Stimulated activated CD4-positive, alpha-beta T cell treated with anti-CD3 and anti-CD28 coated beads, Interleukin-12 subunit alpha, Interleukin-12 subunit beta, amount 100 ng/mL, for 24 hours (primary cell): ENCODE measurements around the gene LRRC4B.
"Not testable (repeated sequence)": the region's sequence is repeated elsewhere in the genome, so short reads cannot be mapped to it uniquely, and the experiment has no call there.

ENCODE experiments used
- DNase-seq, 2 experiments: peaks; one replicate each; pipeline ENCODE4 v3.0.0-alpha.2; 2020; ENCODE audit warnings: low read depth in 2 of 2

LRRC4B gene

DNA sequence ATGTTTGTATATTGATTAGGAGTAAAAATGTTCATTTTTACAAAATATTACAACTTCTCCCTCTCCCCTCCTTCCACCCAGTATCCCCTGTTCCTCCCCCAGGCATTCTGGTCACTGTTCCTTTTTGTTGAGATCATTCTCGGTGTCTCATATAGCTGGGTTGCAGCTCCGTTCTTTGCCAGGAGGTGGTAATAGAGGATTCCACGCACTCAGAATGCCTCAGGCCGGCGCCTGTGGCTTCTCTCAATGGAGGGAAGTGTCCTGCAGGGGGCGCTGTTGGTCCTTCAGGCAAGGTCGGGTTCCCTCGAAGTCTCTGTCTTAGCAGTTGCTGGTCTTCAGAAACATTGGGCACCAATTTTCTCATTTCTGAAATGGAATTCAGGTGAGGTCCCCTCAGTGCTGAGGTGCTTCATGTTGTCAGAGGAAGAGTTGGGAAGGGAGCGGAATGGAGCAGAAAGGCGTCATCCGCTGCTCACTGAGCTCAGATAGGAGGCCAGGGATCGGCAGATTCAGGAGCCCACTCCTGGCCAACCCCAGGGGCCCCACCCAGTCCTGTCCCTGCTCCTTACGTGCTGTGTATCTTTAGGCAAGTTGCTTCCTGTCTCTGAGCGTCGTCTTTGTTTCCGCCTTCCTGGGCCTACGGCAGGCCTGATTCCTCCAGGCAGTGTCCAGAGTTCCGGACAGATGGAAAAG, 81.3 kb downstream of the LRRC4B start:
- peak; percentile 33 to 56 for DNase-seq

DNA sequence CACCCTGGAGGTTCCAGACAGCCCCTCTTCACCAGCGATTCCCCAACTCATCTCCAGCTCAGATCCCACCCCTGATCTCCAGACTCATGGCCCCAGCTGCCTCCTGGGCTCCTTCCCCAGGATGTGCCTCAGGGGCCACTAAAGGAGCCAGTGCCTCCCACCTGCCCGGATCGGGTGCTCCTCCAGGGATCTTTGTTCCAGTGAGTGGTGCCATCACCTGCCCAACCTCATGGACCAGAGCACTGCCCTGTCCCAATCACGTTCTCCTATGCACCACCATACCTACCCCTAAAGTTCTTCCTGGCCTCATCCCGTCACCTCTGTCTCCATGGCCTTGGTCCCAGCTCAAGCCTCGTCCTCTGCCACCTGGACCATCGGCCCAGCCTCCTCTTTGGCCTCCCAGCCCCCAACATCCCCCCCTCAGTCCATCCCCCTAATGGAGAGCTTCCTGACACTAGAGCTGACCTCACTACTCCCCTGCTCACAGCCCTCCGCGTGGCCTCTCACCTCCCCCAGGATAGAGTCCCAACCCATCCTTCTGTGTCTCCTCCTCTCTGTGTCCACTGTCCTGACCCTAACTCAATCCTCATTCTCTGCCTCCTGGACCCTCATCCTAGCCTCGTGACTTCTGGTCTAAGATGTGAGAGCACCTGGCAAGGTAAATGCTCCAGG, 82.8 kb downstream of the LRRC4B start:
- no peak for DNase-seq

DNA sequence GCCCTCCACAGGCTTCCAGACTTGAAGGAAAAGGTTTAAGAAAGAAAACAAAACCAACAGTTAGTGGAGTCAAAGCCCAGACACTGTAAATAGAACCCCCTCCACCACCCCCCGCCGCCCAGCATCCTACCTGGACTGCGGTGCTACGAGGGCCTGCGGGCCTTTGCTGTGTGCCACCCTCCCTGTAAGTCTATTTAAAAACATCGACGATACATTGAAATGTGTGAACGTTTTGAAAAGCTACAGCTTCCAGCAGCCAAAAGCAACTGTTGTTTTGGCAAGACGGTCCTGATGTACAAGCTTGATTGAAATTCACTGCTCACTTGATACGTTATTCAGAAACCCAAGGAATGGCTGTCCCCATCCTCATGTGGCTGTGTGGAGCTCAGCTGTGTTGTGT, 85.3 kb downstream of the LRRC4B start:
- DNase-seq = no peak

DNA sequence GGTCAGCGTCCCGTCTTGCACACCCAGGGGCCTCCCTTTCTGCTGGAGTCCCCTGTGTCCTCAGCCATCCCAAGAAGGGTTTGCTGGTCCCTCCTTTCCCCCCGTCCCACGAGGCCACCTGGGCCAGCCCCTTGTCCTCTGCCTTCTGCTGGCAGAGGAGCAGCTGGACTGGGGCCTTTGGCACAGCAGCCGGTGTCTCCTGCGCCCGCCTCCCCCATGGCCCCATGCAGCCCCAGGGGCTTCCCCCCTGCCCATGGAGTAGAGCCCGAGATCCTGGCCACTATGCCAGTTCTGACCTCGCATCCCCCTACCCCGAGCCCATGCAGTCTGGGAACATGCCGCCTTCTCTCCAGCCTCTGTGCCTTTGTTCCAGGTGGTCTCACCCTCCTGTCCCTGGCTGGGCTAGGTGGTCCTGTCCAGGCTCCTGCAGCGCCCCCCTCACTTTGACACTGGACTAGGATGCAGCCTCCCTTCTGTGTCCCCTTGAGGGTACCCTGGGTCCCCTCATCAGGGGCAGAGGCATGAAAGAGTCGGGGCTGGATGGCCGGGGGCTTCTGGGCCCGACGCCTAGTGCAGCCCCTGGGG, 85.9 kb downstream of the LRRC4B start:
- DNase-seq = no peak

DNA sequence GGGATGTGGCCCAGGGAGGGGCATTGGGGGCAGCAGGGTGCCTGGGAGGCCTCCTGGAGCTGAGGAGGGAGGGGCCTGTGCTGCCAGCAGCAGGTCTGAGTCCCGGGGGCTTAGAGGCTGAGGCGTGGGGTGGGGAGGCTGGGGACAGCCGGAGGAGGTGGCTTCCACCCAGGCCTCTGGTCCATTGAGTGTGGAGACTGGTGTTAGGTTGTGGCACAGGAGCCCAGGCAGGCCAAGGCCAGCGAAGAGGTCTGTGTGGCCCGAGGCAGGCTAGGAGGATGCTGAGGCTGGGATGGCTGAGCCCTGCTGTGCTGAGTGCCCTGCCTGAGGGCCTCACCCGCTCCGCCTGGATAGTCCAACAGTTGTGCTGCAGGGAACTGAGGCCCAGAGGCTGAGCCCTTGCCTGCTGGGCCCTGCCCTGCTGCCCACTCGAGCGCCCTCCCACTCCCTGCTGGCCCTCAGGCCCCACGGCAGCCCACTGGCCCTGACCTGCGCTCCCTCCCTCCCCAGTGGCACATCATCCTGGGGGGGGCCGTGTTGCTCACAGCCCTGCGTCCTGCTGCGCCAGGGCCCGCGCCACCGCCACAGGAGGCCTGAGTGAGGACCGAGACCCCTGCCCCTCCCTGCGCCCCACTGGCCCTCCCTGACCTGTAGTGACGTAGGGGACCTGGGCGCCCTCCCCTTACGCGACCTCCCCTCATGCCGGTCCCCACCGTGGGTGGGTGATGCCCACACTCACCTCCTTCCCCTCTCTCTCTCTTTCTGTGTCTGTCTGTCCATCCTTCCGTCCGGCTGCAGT, 86.7 kb downstream of the LRRC4B start:
- no peak for DNase-seq

DNA sequence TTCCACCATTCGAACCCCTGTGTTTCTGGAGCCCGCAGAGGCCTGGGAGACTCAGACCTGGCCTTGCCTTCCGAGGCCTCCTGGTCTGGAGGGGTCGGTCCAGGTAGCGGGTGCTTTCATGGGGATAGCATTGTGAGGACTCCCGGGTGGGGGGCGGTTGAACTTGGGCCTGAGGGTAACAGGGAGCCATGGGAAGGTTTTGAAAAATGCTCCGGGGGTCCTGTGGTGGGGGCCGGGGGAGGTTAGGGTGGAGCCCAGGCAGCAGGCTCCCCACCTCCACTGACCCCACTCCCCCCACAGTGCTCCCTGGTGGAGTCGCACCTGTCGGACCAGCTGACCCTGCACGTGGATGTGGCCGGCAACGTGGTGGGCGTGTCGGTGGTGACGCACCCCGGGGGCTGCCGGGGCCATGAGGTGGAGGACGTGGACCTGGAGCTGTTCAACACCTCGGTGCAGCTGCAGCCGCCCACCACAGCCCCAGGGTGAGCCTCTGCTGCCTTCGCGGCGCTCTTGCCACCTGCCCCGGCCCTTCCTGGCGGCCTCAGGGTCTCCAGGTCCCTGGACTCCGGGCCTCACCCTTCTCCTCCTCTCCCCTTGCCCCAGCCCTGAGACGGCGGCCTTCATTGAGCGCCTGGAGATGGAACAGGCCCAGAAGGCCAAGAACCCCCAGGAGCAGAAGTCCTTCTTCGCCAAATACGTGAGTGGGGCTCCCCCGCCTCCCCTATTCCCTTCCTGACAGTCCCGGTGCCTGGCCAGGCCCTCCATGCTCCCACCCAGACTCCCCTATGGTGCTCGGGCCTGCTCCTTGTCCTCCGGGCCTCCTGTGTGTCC, 87.7 kb downstream of the LRRC4B start:
- DNase-seq = no peak

DNA sequence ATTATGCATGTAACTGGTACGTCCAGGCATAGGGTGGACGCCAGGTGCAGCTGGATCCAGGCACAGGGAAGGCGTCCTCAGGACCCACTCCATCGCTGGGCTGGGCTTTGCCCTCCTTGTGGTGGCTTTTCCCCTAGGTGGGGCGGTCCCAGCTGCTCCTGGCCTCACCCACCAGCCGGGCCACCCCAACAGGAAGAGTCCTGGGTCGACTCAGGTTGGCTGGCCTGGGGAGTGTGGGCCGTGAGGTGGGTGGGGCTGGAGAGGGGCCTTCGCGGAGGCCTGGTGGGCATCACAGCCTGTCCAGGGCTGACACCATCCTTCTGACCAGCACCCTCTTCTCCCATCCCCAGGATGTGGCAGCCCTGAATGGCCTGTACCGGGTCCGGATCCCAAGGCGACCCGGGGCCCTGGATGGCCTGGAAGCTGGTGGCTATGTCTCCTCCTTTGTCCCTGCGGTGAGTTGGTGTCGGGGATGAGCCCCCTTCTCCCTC, 88.4 kb downstream of the LRRC4B start:
- no peak for DNase-seq

DNA sequence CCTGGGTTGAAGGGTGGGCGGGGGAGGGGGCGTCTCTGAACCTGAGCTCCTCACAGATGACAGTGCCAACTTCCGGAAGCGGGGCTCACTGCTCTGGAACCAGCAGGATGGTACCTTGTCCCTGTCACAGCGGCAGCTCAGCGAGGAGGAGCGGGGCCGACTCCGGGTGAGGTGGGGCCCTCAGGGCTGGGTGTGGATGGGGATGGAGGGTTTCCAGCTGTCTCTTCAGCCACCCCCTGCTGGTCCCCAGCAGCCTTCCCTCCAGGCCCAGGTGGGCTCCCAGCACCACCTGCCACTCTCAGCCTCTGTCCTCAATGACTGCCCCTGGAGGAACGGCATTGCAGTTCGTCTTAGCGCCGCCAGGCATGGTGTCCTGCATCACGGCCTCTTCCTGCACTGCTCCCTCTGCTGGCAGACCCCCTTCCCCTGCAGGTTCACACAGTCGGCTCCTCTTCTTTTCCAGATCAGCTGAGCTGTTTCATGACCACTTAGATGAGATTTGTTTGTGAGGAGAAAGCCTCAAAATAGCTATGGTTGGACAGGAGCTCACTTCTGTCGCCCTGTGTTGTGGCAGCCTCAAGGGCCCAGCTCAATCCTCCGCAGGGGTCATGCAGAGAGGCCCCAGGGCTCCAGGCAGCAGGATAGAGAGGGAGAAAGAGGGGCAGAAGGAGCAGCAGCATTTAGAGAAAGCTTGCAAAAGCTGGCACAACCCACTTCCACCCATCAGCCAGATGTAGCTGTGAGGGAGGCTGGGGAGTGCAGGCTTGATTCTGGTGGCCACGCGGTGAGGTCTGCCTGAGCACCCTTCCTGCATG, 89.1 kb downstream of the LRRC4B start:
- no peak for DNase-seq

DNA sequence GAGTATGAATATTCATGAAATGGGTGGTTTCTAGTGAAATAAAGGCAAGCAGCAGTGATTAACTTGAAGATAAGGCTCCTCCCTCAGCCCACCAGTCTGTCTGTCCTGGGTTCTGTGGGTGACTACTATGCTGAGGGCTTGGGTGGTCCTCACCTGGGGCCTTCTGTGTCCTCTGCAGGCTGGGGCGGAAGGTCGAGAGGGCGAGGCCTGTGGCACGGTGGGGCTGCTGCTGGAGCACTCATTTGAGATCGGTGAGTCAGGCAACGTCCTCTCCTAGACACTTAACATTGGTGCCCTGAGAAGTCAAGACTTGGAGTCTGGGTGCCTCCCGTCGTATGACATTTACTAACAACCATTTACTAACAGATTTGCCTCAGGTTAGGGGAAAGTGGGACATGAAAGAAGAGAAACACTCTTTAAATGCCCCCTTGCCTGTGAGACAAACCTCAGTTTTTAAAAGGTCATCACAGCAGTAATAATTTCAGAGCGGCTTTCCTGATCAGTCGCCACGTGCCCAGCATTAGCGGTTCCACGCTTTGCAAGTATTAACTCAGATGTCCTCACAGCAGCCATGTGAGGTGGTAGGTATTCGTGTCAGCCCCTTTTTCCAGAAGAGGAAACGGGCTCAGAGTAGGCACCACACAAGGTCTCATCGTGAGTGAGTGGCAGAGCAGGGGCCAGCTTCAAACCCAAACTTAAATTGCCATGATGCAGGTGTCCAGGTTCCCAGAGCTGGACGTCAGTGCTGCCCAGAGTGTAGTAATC, 90.3 kb downstream of the LRRC4B start:
- no peak for DNase-seq

DNA sequence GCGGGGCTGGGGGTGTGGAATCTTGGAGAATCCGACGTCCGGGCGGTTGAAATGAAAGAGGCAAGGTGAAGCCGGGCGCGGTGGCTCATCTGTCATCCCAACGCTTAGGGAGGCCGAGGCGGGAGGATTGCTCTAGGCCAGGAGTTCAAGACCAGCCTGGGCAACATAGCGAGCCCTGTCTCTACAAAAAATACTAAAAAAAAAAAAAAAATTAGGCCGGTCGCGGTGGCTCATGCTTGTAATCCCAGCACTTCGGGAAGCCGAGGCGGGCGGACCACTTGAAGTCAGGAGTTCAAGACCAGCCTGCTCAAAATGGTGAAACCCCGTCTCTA, 91.4 kb downstream of the LRRC4B start:
- DNase-seq = no peak

DNA sequence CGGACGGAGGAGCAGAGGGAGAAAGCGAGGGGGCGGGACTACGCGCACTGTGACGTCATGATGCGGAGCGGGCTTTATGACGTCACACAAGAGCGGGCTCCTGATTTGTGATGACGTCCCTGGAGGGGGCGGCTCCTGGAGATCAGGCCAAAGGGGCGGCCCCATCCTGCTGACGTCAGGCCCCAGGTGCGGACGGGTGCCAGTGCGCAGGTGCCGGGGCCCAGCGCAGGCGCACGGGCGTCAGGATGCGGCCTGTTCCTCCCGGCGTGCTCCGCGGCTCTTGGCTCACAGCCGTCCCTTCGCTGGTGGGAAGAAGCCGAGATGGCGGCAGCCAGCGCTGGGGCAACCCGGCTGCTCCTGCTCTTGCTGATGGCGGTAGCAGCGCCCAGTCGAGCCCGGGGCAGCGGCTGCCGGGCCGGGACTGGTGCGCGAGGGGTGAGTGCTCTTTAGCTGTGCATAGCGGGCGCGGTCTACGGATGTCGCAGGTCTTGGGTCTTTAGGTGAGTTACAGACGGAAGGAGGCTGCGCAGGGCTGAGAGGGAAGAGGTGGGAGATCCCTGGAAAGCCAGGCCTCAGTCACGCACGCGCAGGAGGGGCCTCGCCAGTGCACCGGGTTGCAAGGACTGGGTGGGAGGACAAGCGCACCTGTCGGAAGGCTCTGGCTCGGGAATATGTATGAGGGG, 91.9 kb downstream of the LRRC4B start, which contains the start of the genes EMC10 and GARIN5A:
Gene EMC10, plus strand, starts transcription at position 284 of the 683 bp plus-strand sequence. Its CDS starts 38 bp downstream, at position 322.
Gene GARIN5A, minus strand, starts transcription at position 625 of the 683 bp plus-strand sequence. Its CDS starts 460 bp downstream, at position 165.
- DNase-seq = peak; percentile 89 to 90

DNA sequence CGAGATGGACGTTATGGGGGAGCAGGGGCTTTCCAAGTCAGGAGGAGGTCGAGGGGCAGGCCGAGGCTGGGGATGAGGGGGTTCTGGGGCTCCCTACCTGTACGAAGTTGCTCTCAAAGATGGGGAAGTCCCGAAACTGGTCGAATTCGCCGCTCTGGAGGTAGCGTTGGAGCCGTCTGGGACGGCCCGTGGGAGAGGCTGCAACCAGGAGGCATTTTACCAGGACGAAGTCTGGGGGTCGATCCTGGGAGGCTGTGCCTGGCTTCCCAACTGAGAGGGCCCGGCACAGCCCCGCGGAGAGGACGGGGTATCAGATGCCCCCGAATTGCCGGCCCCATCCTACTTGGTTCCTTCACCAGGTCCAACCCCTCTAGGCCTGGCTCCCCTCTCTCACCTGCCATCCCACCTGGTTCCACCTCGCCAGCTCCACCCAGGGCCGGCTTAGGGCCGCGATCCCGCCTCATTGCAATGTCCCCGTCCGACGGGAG, 92.5 kb downstream of the LRRC4B start:
- DNase-seq = no peak

DNA sequence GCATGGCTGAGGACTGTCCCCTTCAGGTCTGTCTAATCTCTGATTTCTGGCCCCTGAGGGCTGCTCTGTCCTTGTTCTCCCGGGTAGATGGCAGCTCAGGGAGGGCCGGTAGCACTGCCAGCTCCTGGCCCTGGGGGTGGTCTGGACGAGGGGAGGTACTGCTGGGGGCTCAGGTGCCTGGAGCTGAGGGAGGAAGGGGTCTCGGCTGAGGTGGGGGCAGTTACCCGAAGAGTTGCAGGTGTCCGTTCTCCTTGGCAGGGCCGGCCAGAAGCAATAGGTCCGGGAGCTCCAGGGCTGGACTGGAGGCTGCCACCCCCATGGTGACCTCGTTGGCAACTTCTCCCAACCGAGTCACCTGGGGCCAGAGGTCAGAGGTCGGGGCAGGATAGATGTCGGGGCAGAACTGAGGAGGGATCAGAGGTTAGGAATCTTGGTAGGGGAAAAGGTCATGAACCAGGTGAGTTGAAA, 93.1 kb downstream of the LRRC4B start:
- DNase-seq = no peak

DNA sequence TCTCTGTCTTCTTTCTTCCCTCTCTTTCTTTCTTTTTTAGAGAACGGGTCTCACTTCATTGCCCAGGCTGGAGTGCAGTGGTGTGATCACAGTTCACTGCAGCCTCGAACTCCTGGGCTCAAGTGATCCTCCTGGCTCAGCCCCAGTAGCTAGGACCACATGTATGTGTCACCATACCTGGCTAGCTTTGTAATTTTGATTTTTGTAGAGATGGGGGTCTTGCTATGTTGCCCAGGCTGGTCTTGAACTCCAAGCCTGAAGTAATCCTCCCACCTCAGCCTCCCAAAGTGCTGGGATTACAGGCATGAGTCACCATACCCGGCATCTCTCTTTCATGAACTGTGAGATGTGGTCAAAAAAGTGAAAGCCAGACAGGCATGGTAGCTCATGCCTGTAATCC, 94.9 kb downstream of the LRRC4B start:
- not testable (repeated sequence) for DNase-seq

DNA sequence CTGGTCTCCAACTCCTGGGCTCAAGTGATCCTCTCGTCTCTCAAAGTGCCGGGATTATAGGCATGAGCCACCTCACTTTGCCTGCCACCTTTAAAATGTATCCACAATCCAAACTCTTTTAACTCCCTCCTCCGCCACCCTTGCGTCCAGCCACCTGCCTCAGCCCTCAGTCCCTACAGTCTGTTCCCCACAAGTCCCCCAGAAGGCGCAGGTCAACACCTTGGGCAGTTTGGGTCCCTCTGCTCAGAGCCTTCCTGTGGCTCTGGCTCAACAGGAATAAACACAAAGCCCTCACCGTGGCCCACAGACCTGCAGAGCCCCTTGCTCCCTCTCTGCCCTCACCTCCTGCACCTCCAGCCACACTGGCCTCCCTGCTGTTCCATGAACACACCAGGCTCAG, 99.4 kb downstream of the LRRC4B start:
- no peak for DNase-seq

DNA sequence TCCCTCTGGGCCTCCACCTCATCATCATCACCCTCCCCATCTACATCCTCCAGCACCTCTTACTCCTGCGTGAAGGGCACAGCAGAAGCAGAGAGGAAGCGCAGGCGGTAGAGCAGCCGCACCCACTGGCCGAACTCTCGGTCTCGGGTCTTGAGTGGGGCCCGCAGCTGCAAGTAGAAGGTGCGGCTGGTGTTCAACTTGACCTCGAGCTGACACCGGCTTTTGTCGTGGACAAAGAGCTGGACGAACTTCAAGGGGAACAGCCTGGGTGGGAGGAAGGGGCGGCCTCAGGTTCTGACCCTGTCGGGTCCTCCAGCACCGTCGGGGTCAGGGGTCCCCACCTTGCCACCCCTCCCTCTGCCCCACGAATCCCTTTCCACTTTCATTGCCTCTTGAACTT, 100.7 kb downstream of the LRRC4B start:
- DNase-seq = no peak
